GM12878 (cell line): ENCODE data around the gene TRAFD1. TPM values are rescaled to one million over a fixed set of nuclear protein-coding genes. Genes with fewer than 3 reads are reported as not detected.

Experiments used
- ATAC-seq: fragments of 200-7000 bp; cut with Tn5 transposase; 3 replicates; pipeline ENCODE4 v1.9.1; 2020; ENCODE audit warnings: mild to moderate bottlenecking, moderate library complexity
- BruUV-seq: library from RNA; stranded (reverse); fragments of 400-500 nt; replicated peaks from 2 replicates; lab custom pipeline; 2021; lab: Mats Ljungman, UMichigan
- CTCF ChIA-PET: fragments of 300-600 bp; sonication (Branson Sonifier 250); formaldehyde crosslinking; extraction: SDS; loops from one replicate; lab custom pipeline; 2021; ENCODE audit warnings: inconsistent platforms; lab: Yijun Ruan, JAX
- POLR2A ChIA-PET: fragments of 350-600 bp; formaldehyde crosslinking; extraction: SDS; loops from one replicate; lab custom pipeline; 2021; ENCODE audit warnings: inconsistent platforms; lab: Charles Lee
- RAD21 ChIA-PET: fragments of 300-600 bp; sonication (Branson Sonifier 250); formaldehyde crosslinking; loops from one replicate; lab custom pipeline; 2023; ENCODE audit warnings: antibody characterized with exemption; ENCODE audit not compliant: unreplicated experiment; lab: Charles Lee
- SMC1A ChIA-PET: fragments of 300-600 bp; sonication (Branson Sonifier 250); formaldehyde crosslinking; loops from one replicate; lab custom pipeline; 2023; ENCODE audit not compliant: unreplicated experiment, uncharacterized antibody; lab: Charles Lee
- DNase-seq: peaks from one replicate; pipeline ENCODE4 v3.0.0-alpha.2; 2011; ENCODE audit warnings: low read depth, low spot score
- FAIRE-seq: peaks from 3 replicates; lab custom pipeline; 2011; peaks lifted over from hg19 to GRCh38; lab: Jason Lieb, UNC
- H2AFZ ChIP-seq: 2 replicates; pipeline ENCODE4 v1.6.0; 2011; ENCODE audit warnings: low read depth, low read length, control low read depth; ENCODE audit not compliant: control insufficient read depth
- H3K27ac ChIP-seq: 2 replicates; pipeline ENCODE4 v1.5.1; 2011; ENCODE audit warnings: control low read depth; ENCODE audit not compliant: control insufficient read depth, insufficient read depth
- H3K27me3 ChIP-seq, 2 experiments: replicated peaks in 1 of 2; 2 replicates each; pipeline versions ENCODE4 v1.6.0 to v1.6.1; 2011; ENCODE audit warnings: low read length in 1 of 2; ENCODE audit not compliant: control insufficient read depth in 2 of 2, insufficient read depth in 2 of 2
- H3K36me3 ChIP-seq, 2 experiments: 2 replicates each; pipeline ENCODE4 v1.5.1; 2011; ENCODE audit warnings: low read length in 1 of 2; ENCODE audit not compliant: control insufficient read depth in 2 of 2, insufficient read depth in 2 of 2
- H3K4me1 ChIP-seq: 2 replicates; pipeline ENCODE4 v1.6.1; 2011; ENCODE audit warnings: mild to moderate bottlenecking, low read length, moderate library complexity, mixed read lengths; ENCODE audit not compliant: control insufficient read depth, insufficient read depth
- H3K4me2 ChIP-seq: 2 replicates; pipeline ENCODE4 v1.6.0; 2011; ENCODE audit warnings: control low read depth; ENCODE audit not compliant: control insufficient read depth, insufficient read depth
- H3K4me3 ChIP-seq: fragments of 200-600 bp; sonication (generic); 2 replicates; pipeline ENCODE4 v1.5.1; 2016
- H3K79me2 ChIP-seq: 2 replicates; pipeline ENCODE4 v1.6.0; 2011; ENCODE audit warnings: low read length; ENCODE audit not compliant: control insufficient read depth, insufficient read depth
- H3K9ac ChIP-seq: 2 replicates; pipeline ENCODE4 v1.8.0; 2011; ENCODE audit warnings: low read length, control low read depth, mixed read lengths; ENCODE audit not compliant: control insufficient read depth, insufficient read depth
- H3K9me3 ChIP-seq: replicated peaks from 3 replicates; pipeline ENCODE4 v1.5.1; 2011; ENCODE audit warnings: mild to moderate bottlenecking, low read length; ENCODE audit not compliant: control insufficient read depth, insufficient read depth
- H4K20me1 ChIP-seq: 2 replicates; pipeline ENCODE4 v1.6.0; 2011; ENCODE audit not compliant: control insufficient read depth, insufficient read depth
- ATF7 ChIP-seq: fragments of 450-650 bp; IDR thresholded peaks from 2 replicates; pipeline ENCODE4 v1.6.1; 2016; ENCODE audit warnings: low read depth, mild to moderate bottlenecking
- CEBPB ChIP-seq, 2 experiments: fragments of 150-350 bp in 1 of 2; IDR thresholded peaks; 2 replicates each; pipeline ENCODE4 v1.6.1; 2012 to 2014; ENCODE audit warnings: low read depth in 2 of 2, low read length in 2 of 2, borderline replicate concordance in 1 of 2, inconsistent platforms in 1 of 2
- CHD4 ChIP-seq: fragments of 200-600 bp; sonication (generic); IDR thresholded peaks from 2 replicates; pipeline ENCODE4 v1.6.1; 2016; ENCODE audit warnings: mild to moderate bottlenecking
- HDAC6 ChIP-seq: fragments of 200-600 bp; sonication (generic); IDR thresholded peaks from one replicate; pipeline ENCODE4 v1.8.0; 2017; ENCODE audit warnings: antibody characterized with exemption; ENCODE audit not compliant: unreplicated experiment
- NKRF ChIP-seq: fragments of 450-650 bp; conservative IDR thresholded peaks from 2 replicates; pipeline ENCODE4 v1.6.1; 2017; ENCODE audit warnings: mild to moderate bottlenecking, moderate library complexity
- NR2C2 ChIP-seq: IDR thresholded peaks from 2 replicates; pipeline ENCODE4 v1.6.1; 2011; ENCODE audit warnings: borderline replicate concordance, low read depth; ENCODE audit not compliant: control insufficient read depth, insufficient read length
- REST ChIP-seq: IDR thresholded peaks from 2 replicates; pipeline ENCODE4 v1.6.1; 2012; ENCODE audit warnings: mild to moderate bottlenecking, low read depth, low read length
- TAF1 ChIP-seq: IDR thresholded peaks from 2 replicates; pipeline ENCODE4 v1.6.1; 2011; ENCODE audit warnings: mild to moderate bottlenecking, low read depth, low read length, borderline replicate concordance
- WGBS: methylation state at CpG from one replicate; pipeline ENCODE4 v1.1.6; 2016; ENCODE audit warnings: low lambda C conversion rate; ENCODE audit not compliant: insufficient replicate concordance, insufficient coverage; ENCODE audit errors: missing lambda C conversion rate; 5-methylcytosine and 5-hydroxymethylcytosine counted together
- in situ Hi-C: fragments of 300-500 bp; cut with MboI; formaldehyde crosslinking; loops from 9 replicates; pipeline ENCODE4 v1.14.3; 2018; ENCODE audit warnings: mixed read lengths
- intact Hi-C: fragments of 100-400 bp; cut with micrococcal nuclease; formaldehyde crosslinking; loops from one replicate; pipeline ENCODE4 v1.14.2; 2022; ENCODE audit not compliant: unreplicated experiment
- polyA plus RNA-seq, 11 experiments: library from polyadenylated mRNA; depleted of rRNA in 4 of 11; unstranded in 6 of 11; stranded (reverse) in 5 of 11; fragments of >200 nt; fragmentation: Nextera tagmentation in 4 of 11; fragmentation: Illumina TruSeq in 1 of 11; extraction: Ambion mirVana in 4 of 11; extraction: Trizol in 1 of 11; gene quantifications; 1 replicate in 1 of 11; 2 replicates in 10 of 11; pipeline versions ENCODE4 v1.2.1 to v1.2.3, GENCODE V29; 2011 to 2016; ENCODE audit warnings: inconsistent platforms in 2 of 11, missing spikeins in 2 of 11, low read depth in 1 of 11
- total RNA-seq, 4 experiments: library from RNA; depleted of rRNA in 3 of 4; stranded (reverse); fragments of >200 nt in 3 of 4; fragmentation: Illumina TruSeq in 1 of 4; extraction: Trizol in 1 of 4; gene quantifications; 2 replicates each; pipeline versions ENCODE4 v1.2.1 to v1.2.3, GENCODE V29; 2013 to 2021

Gene TRAFD1
- total and polyA plus RNA-seq, 10 of the 15 experiments (the other 5 are each of a cell fraction or from before 2014, with no cell fraction given) = 37.2 to 55.5 (median 46.2) TPM

GRCh38 chr12:112163471-112163991 lies 38.2 kb downstream of the TRAFD1 start (continued):
- TF ChIP-seq REST (no peak), NKRF (no peak), HDAC6 (no peak), CEBPB (IDR thresholded peaks at IDR 0.05; ENCODE audit: borderline replicate concordance in 1 of 2, low read depth in 2 of 2, low read length in 2 of 2) (no peak)

GRCh38 chr12:112164011-112164660 lies 38.8 kb downstream of the TRAFD1 start:
- BruUV-seq = no TSS peak
- Histone ChIP-seq H3K27me3 (no peaks in the 10 kb centered on the region), H3K9me3 (no peaks in the 10 kb centered on the region), H4K20me1 (no peaks in the 10 kb centered on the region), H3K27ac (no peak overlapping the region), H3K9ac (no peak overlapping the region), H3K36me3 (peaks cover 5% of the 10 kb centered on the region in 2 experiments; a peak in 3 of 4 replicates), H2AFZ (no peak overlapping the region), H3K4me1 (no peaks in the 10 kb centered on the region), H3K4me2 (no peak overlapping the region), H3K79me2 (no peaks in the 10 kb centered on the region), H3K4me3 (no peak overlapping the region)
- DNase-seq = no peak
- 97% methylated on average over 25 of the region's 26 CpGs for WGBS
- ChIA-PET POLR2A (interaction anchor here (0.6 kb wide), 1 partner anchor 154 kb away, joined by 3 read pairs; no protein-coding TSS in a partner anchor), RAD21 (no interaction called here), SMC1A (no interaction called here), CTCF (no interaction called here)
- in situ Hi-C loops (no loop called here), intact Hi-C loops (no loop called here)
- TF ChIP-seq NR2C2 (no peak), TAF1 (no peak), CHD4 (no peak), ATF7 (no peak)
- no peak for ATAC-seq
- FAIRE-seq = no peak
